Thymus (tissue), 14 donors: ENCODE data around the gene FBXO7. TPM values are rescaled to one million over a fixed set of nuclear protein-coding genes. Genes with fewer than 3 reads are reported as not detected.

ENCODE experiments used
- DNase-seq, 9 donors: peaks; one replicate each; pipeline ENCODE4 v3.0.0-alpha.2; 2013; ENCODE audit warnings: low spot score in 9 of 9, low read depth in 6 of 9, missing footprints in 1 of 9
- H3K27ac ChIP-seq, 2 donors: one replicate each; pipeline ENCODE4 v1.5.1; 2013; ENCODE audit warnings: control low read depth in 1 of 2, low read depth in 1 of 2, low read length in 1 of 2, mild to moderate bottlenecking in 1 of 2, moderate library complexity in 1 of 2
- H3K27me3 ChIP-seq, 2 donors: one replicate each; pipeline ENCODE4 v1.5.1; 2013; ENCODE audit warnings: low read length in 1 of 2; ENCODE audit not compliant: control insufficient read depth in 2 of 2, insufficient read depth in 1 of 2
- H3K36me3 ChIP-seq, 2 donors: one replicate each; pipeline ENCODE4 v1.5.1; 2013; ENCODE audit warnings: low read length in 1 of 2, mild to moderate bottlenecking in 1 of 2, moderate library complexity in 1 of 2; ENCODE audit not compliant: control insufficient read depth in 2 of 2, insufficient read depth in 2 of 2
- H3K4me1 ChIP-seq, 2 donors: one replicate each; pipeline ENCODE4 v1.5.1; 2013; ENCODE audit warnings: low read length in 2 of 2; ENCODE audit not compliant: control insufficient read depth in 2 of 2, insufficient read depth in 2 of 2
- H3K4me3 ChIP-seq, 2 donors: one replicate each; pipeline ENCODE4 v1.5.1; 2013; ENCODE audit warnings: low read length in 2 of 2, control low read depth in 1 of 2, mild to moderate bottlenecking in 1 of 2
- H3K9me3 ChIP-seq, 2 donors: one replicate each; pipeline ENCODE4 v1.5.1; 2013; ENCODE audit warnings: low read length in 1 of 2, mild to moderate bottlenecking in 1 of 2; ENCODE audit not compliant: control insufficient read depth in 2 of 2, insufficient read depth in 1 of 2
- WGBS: extraction: QIAGEN DNeasy Blood & Tissue Kit; methylation state at CpG from one replicate; pipeline ENCODE4 v1.1.7; 2013; 5-methylcytosine and 5-hydroxymethylcytosine counted together
- long read RNA-seq, 10 donors: transcript quantifications; one replicate each; lab custom pipeline, GENCODE V29; 2026
- polyA plus RNA-seq: library from polyadenylated mRNA; stranded (reverse); fragments of 200-250 nt; gene quantifications from one replicate; pipeline ENCODE4 v1.2.3, GENCODE V29; 2013
- total RNA-seq: library from RNA; stranded (reverse); fragments of 120-200 nt; gene quantifications from one replicate; pipeline ENCODE4 v1.2.4, GENCODE V29; 2013
- donor health status: healthy.

FBXO7 gene
- total RNA-seq (100 TPM), polyA plus RNA-seq (101 TPM)
- long read RNA-seq, donor 1, partial matches to known transcripts, result 5 of 11 reads
- long read RNA-seq, donor 1, other reads (novel, unspliced or antisense), result 0 of 11 reads
- long read RNA-seq, donor 2, transcript FBXO7-201 (9 exons, 2,195 nt), result major isoform, 42 of 80 reads
- long read RNA-seq, donor 2, transcript FBXO7-202 (9 exons, 1,888 nt), result minor isoform, 15 of 80 reads
- long read RNA-seq, donor 2, transcript FBXO7-204 (9 exons, 1,921 nt), result minor isoform, 8 of 80 reads
- long read RNA-seq, donor 2, partial matches to known transcripts, result 9 of 80 reads
- long read RNA-seq, donor 2, other reads (novel, unspliced or antisense), result 0 of 80 reads
- long read RNA-seq, donor 3, transcript FBXO7-201 (9 exons, 2,195 nt), result major isoform, 33 of 46 reads
- long read RNA-seq, donor 3, partial matches to known transcripts, result 5 of 46 reads
- long read RNA-seq, donor 3, other reads (novel, unspliced or antisense), result 0 of 46 reads
- long read RNA-seq, donor 4, transcript FBXO7-201 (9 exons, 2,195 nt), result major isoform, 15 of 24 reads
- long read RNA-seq, donor 4, partial matches to known transcripts, result 5 of 24 reads
- long read RNA-seq, donor 4, other reads (novel, unspliced or antisense), result 0 of 24 reads
- long read RNA-seq, donor 5, transcript FBXO7-204 (9 exons, 1,921 nt), result minor isoform, 7 of 117 reads
- long read RNA-seq, donor 5, transcript FBXO7-202 (9 exons, 1,888 nt), result minor isoform, 10 of 117 reads
- long read RNA-seq, donor 5, transcript FBXO7-201 (9 exons, 2,195 nt), result major isoform, 39 of 117 reads
- long read RNA-seq, donor 5, partial matches to known transcripts, result 57 of 117 reads
- long read RNA-seq, donor 5, other reads (novel, unspliced or antisense), result 0 of 117 reads
- long read RNA-seq, donor 6, transcript FBXO7-201 (9 exons, 2,195 nt), result major isoform, 11 of 48 reads
- long read RNA-seq, donor 6, partial matches to known transcripts, result 28 of 48 reads
- long read RNA-seq, donor 6, other reads (novel, unspliced or antisense), result 0 of 48 reads
- long read RNA-seq, donor 7, transcript FBXO7-201 (9 exons, 2,195 nt), result major isoform, 23 of 81 reads
- long read RNA-seq, donor 7, transcript FBXO7-202 (9 exons, 1,888 nt), result minor isoform, 12 of 81 reads
- long read RNA-seq, donor 7, transcript FBXO7-204 (9 exons, 1,921 nt), result minor isoform, 5 of 81 reads
- long read RNA-seq, donor 7, partial matches to known transcripts, result 34 of 81 reads
- long read RNA-seq, donor 7, other reads (novel, unspliced or antisense), result 0 of 81 reads
- long read RNA-seq, donor 8, transcript FBXO7-201 (9 exons, 2,195 nt), result major isoform, 8 of 13 reads
- long read RNA-seq, donor 8, partial matches to known transcripts, result 0 of 13 reads
- long read RNA-seq, donor 8, other reads (novel, unspliced or antisense), result 0 of 13 reads
- long read RNA-seq, donor 9, transcript FBXO7-201 (9 exons, 2,195 nt), result major isoform, 20 of 34 reads
- long read RNA-seq, donor 9, partial matches to known transcripts, result 7 of 34 reads
- long read RNA-seq, donor 9, other reads (novel, unspliced or antisense), result 0 of 34 reads
- long read RNA-seq, donor 10, transcript FBXO7-202 (9 exons, 1,888 nt), result minor isoform, 7 of 47 reads
- long read RNA-seq, donor 10, transcript FBXO7-204 (9 exons, 1,921 nt), result minor isoform, 5 of 47 reads
- long read RNA-seq, donor 10, transcript FBXO7-201 (9 exons, 2,195 nt), result major isoform, 20 of 47 reads
- long read RNA-seq, donor 10, partial matches to known transcripts, result 11 of 47 reads
- long read RNA-seq, donor 10, other reads (novel, unspliced or antisense), result 0 of 47 reads

DNA sequence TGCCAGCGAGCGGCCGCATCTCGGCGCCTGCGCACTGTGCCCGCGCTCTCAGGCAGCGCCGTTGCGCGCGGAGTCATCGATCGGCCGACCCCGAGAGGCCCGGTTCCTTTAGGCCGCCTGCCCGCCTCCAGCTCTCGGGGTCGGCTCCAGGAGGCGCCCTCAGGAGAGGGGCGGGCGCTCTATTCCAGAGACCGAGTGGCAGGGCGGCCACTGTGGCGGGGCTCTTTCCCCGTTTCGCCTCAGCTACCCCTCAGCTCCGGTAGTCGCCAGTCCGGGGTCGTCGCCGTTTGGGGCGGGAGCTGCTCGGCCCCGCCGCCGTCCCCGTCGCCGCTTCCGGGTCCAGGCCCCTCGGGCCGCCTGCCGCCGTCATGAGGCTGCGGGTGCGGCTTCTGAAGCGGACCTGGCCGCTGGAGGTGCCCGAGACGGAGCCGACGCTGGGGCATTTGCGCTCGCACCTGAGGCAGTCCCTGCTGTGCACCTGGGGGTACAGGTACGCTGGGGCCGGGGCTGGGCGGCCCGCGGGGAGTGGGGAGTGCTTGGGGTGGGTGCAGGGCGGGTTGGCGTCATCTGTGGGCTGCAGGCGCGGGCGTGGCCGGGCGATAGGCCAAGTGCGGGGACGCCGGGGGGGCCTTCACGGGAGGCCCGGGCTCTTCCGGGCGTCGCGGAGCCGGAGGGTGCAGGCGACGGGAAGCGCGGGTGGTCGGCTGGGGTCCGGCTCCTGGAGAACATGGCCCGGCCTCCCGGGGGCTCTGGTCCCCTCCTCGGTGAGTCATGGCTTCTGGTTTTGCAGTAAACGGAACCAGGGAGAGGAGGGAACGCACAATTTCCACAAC is at the start of gene FBXO7:
TSS of gene FBXO7 (plus strand) at position 177 of the 833 bp plus-strand sequence. CDS start at position 369, 192 bp downstream.
- H3K36me3 ChIP-seq, result peaks cover 3% of the 10 kb centered on the region in 2 donors
- H3K27me3 ChIP-seq, result peaks cover 0 to 8% of the 10 kb centered on the region in 2 donors
- no peaks in the 10 kb centered on the region for H3K9me3 ChIP-seq
- DNase-seq, result peak; percentile 71 to 94 (median 85)
- under 1% methylated on average over 92 of the region's 92 CpGs for WGBS
- H3K4me3 ChIP-seq, result peak within 1 kb of the TSS; percentile 58 to 93
- H3K27ac ChIP-seq, result peak within 1 kb of the TSS; percentile 88 to 99
- H3K4me1 ChIP-seq, result peaks cover 9 to 14% of the 10 kb centered on the region in 2 donors

DNA sequence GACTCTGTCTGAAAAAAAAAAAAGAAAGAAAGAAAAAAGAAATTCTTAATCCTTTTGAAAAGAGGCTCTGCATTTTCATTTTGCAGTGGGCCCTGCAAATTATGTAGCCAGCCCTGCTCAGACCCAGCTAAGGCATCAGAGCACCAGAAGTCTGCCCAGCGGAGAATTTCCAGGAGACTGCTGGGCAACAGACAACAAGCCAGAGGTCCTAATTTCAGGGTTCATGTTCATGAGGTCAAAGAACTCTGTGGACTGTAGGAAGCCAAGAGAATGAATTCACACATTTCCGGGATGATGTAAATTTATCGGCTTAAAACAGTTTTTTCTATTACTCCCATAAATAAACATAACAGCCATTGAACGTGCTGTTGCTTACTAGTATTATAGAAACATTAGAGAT is 47.7 kb upstream of the FBXO7 start:
- Histone ChIP-seq H3K4me1 (no peaks in the 10 kb centered on the region), H3K9me3 (no peaks in the 10 kb centered on the region), H3K36me3 (no peaks in the 10 kb centered on the region), H3K4me3 (no peak overlapping the region), H3K27ac (no peak overlapping the region), H3K27me3 (peaks cover 0 to 6% of the 10 kb centered on the region in 2 donors)
- DNase-seq, result no peak
- WGBS, result 93% methylated on average over 4 of the region's 4 CpGs

DNA sequence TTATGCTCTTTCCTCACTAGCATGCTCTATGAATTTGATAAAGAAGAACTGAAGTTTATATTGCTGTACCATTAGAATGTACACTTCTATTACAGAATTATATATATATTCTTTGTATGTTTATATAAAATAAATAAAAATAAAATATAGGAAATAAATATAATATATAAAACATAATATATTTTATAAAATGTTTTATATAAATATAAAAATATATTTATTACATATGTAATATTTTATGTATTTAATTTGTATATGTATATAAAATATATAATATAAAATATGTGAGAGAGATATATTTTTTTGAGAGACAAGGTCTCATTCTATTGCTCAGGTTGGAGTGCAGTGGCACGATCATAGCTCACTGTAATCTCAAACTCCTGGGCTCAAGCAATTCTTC is 44.3 kb upstream of the FBXO7 start:
- no peaks in the 10 kb centered on the region for H3K36me3 ChIP-seq

DNA sequence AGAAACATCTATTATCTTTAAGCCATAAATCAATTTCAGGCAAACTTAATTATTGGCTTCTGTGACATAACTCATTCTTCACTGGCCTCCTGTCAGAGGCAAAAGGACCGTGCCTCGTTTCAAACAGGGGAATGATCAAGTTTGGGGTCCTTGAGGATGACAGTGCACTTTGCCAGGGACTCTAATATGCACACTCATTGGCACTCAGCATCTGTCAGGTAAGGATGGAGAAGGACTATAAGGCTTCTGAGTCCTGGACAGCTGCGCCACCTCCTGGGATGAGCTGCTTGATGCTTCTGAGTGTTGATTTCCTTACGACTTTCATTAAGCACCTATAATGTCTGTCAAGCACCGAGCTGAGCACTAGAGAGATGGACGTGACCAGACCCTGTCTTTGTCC is 30.5 kb upstream of the FBXO7 start:
- DNase-seq, result peak in 1 of 9 donors; percentile 8
- H3K36me3 ChIP-seq, result no peaks in the 10 kb centered on the region

More for the DNA sequence above, 44.3 kb upstream of the FBXO7 start:
- no peaks in the 10 kb centered on the region for H3K9me3 ChIP-seq
- H3K27me3 ChIP-seq, result peaks cover 0 to 5% of the 10 kb centered on the region in 2 donors
- no peak overlapping the region for H3K4me3 ChIP-seq
- DNase-seq, result no peak
- WGBS, result 90% methylated on average over 1 of the region's 1 CpG
- H3K27ac ChIP-seq, result no peak overlapping the region
- H3K4me1 ChIP-seq, result no peaks in the 10 kb centered on the region

DNA sequence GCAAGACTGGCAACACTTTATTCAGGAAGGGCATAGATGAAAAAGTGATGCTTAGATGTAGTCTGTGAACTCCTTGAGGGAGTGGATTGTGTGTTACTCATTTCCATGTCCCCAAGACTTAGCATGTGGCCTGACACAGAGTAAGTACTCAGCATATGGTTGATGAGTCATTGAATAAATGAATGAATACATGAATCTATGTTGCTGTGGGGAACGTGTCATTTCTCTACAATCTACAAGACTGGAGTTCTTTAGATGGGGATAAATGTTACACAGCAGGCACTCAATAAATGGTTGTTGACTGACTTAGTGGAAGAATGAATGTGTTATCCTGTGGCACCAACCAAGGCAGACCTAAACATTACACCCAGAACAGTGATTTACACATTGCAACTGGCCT is 28.3 kb upstream of the FBXO7 start:
- H3K4me1 ChIP-seq, result no peaks in the 10 kb centered on the region
- H3K4me3 ChIP-seq, result no peak overlapping the region
- H3K27me3 ChIP-seq, result no peaks in the 10 kb centered on the region
- H3K36me3 ChIP-seq, result no peaks in the 10 kb centered on the region
- H3K9me3 ChIP-seq, result no peaks in the 10 kb centered on the region
- WGBS, result 78% methylated on average over 1 of the region's 1 CpG
- DNase-seq, result no peak
- no peak overlapping the region for H3K27ac ChIP-seq

More for the DNA sequence above, 30.5 kb upstream of the FBXO7 start:
- no peaks in the 10 kb centered on the region for H3K4me1 ChIP-seq
- no peak overlapping the region for H3K27ac ChIP-seq
- WGBS, result 61% methylated on average over 6 of the region's 6 CpGs
- no peak overlapping the region for H3K4me3 ChIP-seq
- H3K9me3 ChIP-seq, result no peaks in the 10 kb centered on the region
- no peaks in the 10 kb centered on the region for H3K27me3 ChIP-seq

DNA sequence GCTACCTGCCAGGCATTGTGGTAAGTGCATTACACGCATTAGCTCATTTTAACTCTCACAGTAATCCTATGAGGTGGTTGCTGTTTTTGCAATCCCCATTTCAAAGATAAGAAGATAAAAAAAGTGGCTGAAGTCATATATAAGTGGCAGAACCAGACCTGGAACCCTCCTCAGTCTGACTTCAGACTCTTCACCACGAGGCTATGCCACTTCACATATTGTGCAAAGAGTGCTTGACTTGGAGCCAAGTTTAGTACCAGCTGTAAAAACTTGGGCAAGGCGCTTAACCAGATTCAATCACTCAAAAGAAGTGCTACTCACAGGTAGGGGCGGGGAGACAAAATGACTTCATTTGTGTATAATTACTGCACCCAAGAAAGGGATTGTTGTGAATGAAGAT is 25.6 kb upstream of the FBXO7 start:
- DNase-seq, result no peak
- 79% methylated on average over 4 of the region's 4 CpGs for WGBS

DNA sequence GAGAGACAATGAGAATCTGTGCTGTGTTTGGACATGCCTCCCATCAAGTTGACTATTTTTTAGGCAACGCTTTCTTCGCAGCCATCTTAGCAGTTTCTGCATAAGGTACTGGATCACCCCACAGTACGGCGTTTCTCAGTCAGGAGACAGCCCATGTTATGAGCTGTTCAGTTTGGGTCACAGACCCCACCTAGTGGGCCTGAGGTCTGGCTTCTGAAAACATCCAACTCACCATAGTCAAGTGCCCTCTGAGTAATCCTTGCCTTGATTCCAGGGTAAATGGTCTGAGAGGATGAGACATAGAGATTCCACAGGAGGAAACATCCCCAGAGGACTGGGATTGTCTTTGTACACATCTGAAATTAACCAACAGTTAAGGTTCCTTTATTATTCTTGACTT is 17.6 kb upstream of the FBXO7 start:
- no peak overlapping the region for H3K4me3 ChIP-seq
- no peaks in the 10 kb centered on the region for H3K36me3 ChIP-seq
- no peak for DNase-seq
- H3K27ac ChIP-seq, result no peak overlapping the region
- H3K4me1 ChIP-seq, result no peaks in the 10 kb centered on the region
- peaks cover 0 to 3% of the 10 kb centered on the region in 2 donors for H3K27me3 ChIP-seq
- H3K9me3 ChIP-seq, result no peaks in the 10 kb centered on the region
- 96% methylated on average over 4 of the region's 4 CpGs for WGBS

More for the DNA sequence above, 25.6 kb upstream of the FBXO7 start:
- H3K4me3 ChIP-seq, result no peak overlapping the region
- no peaks in the 10 kb centered on the region for H3K36me3 ChIP-seq
- H3K9me3 ChIP-seq, result no peaks in the 10 kb centered on the region
- no peak overlapping the region for H3K27ac ChIP-seq
- H3K4me1 ChIP-seq, result no peaks in the 10 kb centered on the region
- no peaks in the 10 kb centered on the region for H3K27me3 ChIP-seq
